Transverse colon (tissue), 4 donors: Measurements from ENCODE around the gene ST6GALNAC5.

Experiments used
- EP300 ChIP-seq: sonication (generic); formaldehyde crosslinking; IDR thresholded peaks from one replicate; pipeline ENCODE4 v1.6.1; 2017; ENCODE audit warnings: antibody characterized with exemption, low read depth
- POLR2A ChIP-seq: fragments of 450-650 bp; IDR thresholded peaks from one replicate; pipeline ENCODE4 v1.6.1; 2016; ENCODE audit warnings: antibody characterized with exemption, mild to moderate bottlenecking, moderate library complexity
- POLR2AphosphoS5 ChIP-seq, 3 donors: sonication (generic); formaldehyde crosslinking; IDR thresholded peaks; one replicate each; pipeline ENCODE4 v1.6.1; 2016; ENCODE audit warnings: antibody characterized with exemption in 3 of 3
- TF ChIP-seq, protein P1 (sequence below), 5 experiments: fragments of 200-600 bp in 3 of 5; fragments of 450-650 bp in 2 of 5; sonication (generic) in 3 of 5; IDR thresholded peaks; 1 replicate in 2 of 5; 2 replicates in 3 of 5; pipeline ENCODE4 v1.5.1; 2016 to 2017; ENCODE audit warnings: antibody characterized with exemption in 5 of 5, inconsistent platforms in 3 of 5, mild to moderate bottlenecking in 2 of 5, moderate library complexity in 1 of 5

DNA sequence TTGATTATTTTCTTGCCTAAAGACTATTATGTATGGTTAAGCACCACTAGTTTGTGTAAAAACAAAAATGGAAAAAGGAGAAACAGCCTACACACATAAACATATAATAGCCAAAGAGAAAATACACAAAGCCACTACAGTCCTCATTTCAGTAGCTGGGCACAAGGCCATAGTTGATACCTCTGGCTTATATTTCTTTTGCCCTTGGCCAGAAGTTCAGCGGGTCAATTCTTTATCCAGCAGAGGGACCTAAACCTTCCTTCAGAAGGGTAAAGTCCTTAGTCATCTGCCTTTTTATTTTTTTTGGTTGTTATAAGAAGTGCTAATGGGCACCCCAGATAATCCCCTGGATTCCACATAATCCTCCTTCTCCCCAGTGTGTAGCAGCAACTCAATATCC is 217.8 kb downstream of the ST6GALNAC5 start:
- TF ChIP-seq, protein P1, sequence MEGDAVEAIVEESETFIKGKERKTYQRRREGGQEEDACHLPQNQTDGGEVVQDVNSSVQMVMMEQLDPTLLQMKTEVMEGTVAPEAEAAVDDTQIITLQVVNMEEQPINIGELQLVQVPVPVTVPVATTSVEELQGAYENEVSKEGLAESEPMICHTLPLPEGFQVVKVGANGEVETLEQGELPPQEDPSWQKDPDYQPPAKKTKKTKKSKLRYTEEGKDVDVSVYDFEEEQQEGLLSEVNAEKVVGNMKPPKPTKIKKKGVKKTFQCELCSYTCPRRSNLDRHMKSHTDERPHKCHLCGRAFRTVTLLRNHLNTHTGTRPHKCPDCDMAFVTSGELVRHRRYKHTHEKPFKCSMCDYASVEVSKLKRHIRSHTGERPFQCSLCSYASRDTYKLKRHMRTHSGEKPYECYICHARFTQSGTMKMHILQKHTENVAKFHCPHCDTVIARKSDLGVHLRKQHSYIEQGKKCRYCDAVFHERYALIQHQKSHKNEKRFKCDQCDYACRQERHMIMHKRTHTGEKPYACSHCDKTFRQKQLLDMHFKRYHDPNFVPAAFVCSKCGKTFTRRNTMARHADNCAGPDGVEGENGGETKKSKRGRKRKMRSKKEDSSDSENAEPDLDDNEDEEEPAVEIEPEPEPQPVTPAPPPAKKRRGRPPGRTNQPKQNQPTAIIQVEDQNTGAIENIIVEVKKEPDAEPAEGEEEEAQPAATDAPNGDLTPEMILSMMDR (IDR thresholded peaks at IDR 0.05): no peak
- TF ChIP-seq POLR2AphosphoS5 (IDR thresholded peaks at IDR 0.05) (no peak), EP300 (no peak), POLR2A (no peak)
